Forelimb muscle (tissue), 1 donor: ENCODE data around the gene BST2. TPM values are rescaled to one million over a fixed set of nuclear protein-coding genes. Genes with fewer than 3 reads are reported as not detected.
"Not testable (repeated sequence)": the region's sequence is repeated elsewhere in the genome, so short reads cannot be mapped to it uniquely, and the experiment has no call there.

Experiments used
- DNase-seq: peaks from one replicate; pipeline ENCODE4 v3.0.0-alpha.2; 2013; ENCODE audit warnings: low read depth
- polyA plus RNA-seq: library from polyadenylated mRNA; unstranded; fragments of 120-200 nt; gene quantifications from one replicate; pipeline ENCODE4 v1.2.1, GENCODE V29; 2013; ENCODE audit not compliant: insufficient read length

Gene BST2
- polyA plus RNA-seq, 1 donor = 4.6 TPM

- no peak for DNase-seq
These were observed 15.3 kb downstream of the BST2 start for GRCh38 chr19:17389957-17390664.

DNA sequence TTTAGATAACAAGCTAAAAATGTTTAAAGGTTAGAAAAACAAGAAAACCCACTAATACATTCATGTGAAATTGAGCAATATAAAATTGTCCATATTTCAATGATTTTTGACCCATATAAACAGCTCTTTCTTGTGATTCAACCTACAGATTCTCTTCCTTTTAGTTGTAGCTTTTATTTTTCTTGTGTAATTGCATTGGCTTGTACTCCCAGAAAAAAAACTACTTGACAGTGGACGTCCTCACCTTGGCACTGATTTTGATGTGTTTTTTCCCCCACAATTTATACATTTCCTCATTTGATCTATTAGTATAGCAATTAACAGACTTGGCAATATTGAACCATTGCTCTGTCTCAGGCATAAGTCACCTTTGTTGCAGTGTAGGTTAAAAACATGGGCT is 16.1 kb downstream of the BST2 start:
- no peak for DNase-seq

- DNase-seq = no peak
These were observed 19.4 kb downstream of the BST2 start for GRCh38 chr19:17385878-17386611.

GRCh38 chr19:17380426-17381138 is 24.8 kb downstream of the BST2 start:
- DNase-seq = no peak

- DNase-seq = no peak
These were observed 26.2 kb downstream of the BST2 start for GRCh38 chr19:17379221-17379631.

DNA sequence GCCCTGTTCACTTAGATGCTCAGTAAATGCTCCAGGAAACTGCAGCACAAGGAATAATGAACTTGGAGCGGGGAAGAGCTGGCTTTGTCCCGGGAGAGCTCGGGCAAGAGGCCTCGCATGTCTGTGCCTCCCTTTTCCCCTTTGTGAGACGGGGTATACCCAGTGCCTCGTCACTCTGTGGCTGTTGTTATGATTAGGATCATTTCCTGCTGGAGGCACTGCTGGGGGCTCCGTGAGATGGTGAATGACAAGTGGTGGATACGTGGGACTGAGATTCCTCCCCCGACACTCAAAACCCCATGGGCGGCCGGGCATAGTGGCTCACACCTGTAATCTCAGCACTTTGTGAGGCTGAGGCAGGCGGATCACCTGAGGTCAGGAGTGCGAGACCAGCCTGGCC is 27.2 kb downstream of the BST2 start:
- no peak for DNase-seq

DNA sequence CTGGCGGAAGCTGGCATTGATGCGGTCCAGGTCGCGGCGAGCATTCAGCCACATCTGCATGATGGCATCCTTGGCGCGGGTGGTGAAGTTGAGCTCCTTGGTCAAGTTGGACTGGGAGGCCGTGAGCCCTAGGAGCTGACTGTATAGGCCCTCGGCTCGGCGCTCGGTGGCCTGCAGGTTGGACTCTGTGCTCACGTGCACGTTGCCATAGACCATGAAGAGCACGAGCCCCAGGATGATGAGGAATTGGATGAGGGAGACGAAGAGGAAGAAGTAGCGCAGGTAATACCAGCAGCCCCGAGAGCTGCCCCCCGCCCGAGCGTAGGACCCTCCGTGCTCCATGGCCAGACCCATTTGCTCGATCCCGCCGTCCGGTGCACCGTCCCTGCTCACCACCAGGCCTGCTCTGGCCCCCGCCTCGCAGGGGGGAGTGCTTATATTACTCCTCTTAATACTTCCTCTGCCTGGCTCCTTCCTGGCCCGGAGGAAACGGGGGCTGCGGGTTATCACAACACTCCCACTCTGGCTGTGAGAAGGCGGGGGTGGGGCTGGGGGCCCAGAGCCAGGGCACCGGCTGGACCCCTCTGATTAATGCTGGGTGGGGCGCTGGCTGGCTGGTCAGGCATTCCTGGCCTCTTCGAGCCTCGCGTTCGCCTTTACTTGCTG is 28.4 kb downstream of the BST2 start, which contains the start of gene PLVAP:
Gene PLVAP, minus strand, starts transcription at position 408 of the 666 bp plus-strand sequence. Its CDS starts 54 bp downstream, at position 354.
- no peak for DNase-seq

GRCh38 chr19:17370026-17370587 is 35.3 kb downstream of the BST2 start:
- DNase-seq = no peak

DNA sequence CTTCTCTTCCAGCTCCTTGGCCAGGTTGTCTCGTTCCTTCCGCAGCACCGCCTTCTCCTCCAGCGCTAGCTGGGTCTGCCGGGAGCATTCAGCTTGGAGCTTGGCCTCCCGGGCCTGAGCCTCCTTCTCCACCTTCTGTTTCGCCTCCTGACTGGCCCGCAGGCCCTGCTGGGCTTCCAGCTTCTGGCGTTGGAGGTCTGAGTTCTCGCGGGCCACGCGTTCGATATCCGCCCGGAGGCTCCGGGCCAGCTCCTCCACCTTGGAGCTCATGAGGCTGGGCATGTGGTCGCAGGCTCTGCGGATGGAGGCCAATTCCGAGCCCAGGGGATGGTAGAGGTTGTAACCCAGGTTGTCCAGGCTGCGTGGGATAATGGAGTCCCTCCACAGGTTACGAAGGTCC is 40.1 kb downstream of the BST2 start:
- DNase-seq = no peak

GRCh38 chr19:17363852-17364605 is 41.4 kb downstream of the BST2 start:
- DNase-seq = not testable (repeated sequence)

GRCh38 chr19:17359905-17360800 is 45.3 kb downstream of the BST2 start:
- DNase-seq = no peak

DNA sequence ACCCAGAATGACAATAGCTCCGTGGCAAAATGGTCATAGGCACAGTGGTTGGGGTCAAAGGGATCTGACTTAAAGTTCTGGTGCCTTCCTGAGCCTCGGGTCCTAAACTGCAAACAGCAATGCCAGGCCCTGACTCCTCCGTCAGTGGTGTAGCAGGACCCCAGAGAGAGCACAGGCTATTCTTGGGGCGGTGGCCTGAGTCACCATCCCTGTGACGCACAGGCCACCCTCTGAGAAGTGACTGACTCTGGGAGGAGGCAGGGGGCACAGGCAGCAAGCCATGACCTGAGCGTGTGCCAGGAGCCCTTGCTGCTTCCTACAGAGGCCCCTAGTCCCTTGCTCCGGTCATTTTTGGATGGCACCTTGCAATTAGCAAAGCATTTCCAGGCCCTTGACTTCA is 47.0 kb downstream of the BST2 start:
- DNase-seq = no peak

DNA sequence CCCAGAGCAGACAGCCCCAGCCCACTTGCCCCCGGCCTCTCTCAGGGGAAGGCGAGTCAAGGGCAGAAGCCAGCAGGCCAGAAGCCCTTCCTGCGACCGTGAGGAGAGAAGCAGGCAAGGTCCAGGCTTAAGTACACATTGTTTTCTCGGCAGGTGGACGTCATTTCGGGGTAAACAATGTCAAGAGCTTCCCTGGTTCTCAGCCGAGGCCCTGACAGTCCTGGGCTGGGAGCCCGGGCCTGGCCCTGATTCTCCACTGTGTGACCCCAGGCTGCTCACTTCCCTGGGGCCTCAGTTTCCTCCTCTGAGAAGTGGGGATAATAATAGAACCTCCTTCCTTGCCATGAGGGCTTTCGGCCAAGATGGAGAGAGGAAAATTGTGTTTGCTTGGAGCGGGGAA is 47.7 kb downstream of the BST2 start:
- no peak for DNase-seq

DNA sequence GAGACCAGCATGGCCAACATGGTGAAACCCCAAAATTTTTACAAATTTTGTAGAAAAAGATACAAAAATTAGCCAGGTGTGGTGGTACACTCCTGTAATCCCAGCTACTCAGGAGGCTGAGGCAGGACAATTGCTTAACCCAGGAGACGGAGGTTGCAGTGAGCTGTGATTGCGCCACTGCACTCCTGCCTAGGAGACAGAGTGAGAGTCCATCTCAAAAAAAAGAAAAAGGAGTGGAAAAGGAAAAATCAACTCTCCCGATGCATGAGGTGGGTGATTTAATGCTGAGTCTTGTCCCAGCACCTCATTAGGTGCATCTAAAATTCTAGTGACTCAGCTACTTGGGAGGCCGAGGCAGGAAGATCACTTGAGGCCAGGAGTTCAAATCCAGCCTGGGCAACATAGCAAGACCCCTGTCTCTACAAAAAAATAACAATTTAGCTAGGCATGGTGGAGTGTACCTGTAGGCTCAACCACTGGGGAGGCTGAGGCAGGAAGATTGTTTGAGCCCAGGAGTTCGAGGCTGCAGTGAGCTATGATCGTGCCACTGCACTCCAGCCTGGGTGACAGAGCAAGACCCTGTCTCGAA is 48.3 kb downstream of the BST2 start:
- DNase-seq = no peak

DNA sequence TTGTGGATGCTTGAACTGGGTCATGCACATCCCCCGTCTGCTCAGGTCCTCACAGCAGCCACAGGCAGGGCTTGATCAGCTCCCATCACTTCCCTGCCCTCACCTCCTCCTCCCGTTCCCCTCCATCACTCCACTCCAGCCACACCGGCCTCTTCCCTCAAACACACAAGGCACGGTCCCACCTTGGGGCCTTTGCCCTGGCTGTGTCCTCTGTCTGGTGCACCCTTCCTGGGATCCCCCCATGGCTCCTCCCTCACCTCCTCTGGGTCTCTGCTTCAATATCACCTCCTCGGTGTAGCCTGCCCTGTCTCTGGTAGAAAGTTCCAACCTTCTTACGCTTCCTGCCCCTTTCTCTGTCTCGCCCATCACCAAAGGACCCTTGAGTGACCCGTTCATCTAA is 52.0 kb downstream of the BST2 start:
- DNase-seq = no peak
